Panc1 (cell line): Measurements from ENCODE around the gene CLMN. TPM values are rescaled to one million over a fixed set of nuclear protein-coding genes. Genes with fewer than 3 reads are reported as not detected.

ENCODE experiments used
- ATAC-seq: fragments of 200-7000 bp; cut with Tn5 transposase; 2 replicates; pipeline ENCODE4 v1.9.1; 2020; ENCODE audit warnings: mild to moderate bottlenecking, moderate library complexity
- BruUV-seq: library from RNA; stranded (reverse); fragments of 400-500 nt; replicated peaks from 2 replicates; lab custom pipeline; 2021; lab: Mats Ljungman, UMichigan
- CTCF ChIA-PET: fragments of 300-600 bp; sonication (Branson Sonifier 250); formaldehyde crosslinking; loops from one replicate; lab custom pipeline; 2022; ENCODE audit warnings: antibody characterized with exemption; lab: Charles Lee
- POLR2A ChIA-PET: fragments of 300-600 bp; sonication (Branson Sonifier 250); formaldehyde crosslinking; loops from one replicate; lab custom pipeline; 2022; ENCODE audit warnings: antibody characterized with exemption; lab: Charles Lee
- DNase-seq: peaks from one replicate; pipeline ENCODE4 v3.0.0-alpha.2; 2010; ENCODE audit warnings: low read depth, low spot score
- H3K27ac ChIP-seq: 2 replicates; pipeline ENCODE4 v1.5.1; 2011; ENCODE audit warnings: mild to moderate bottlenecking, low read length, inconsistent platforms
- H3K27me3 ChIP-seq: fragments of 200-500 bp; sonication (Bioruptor generic); 2 replicates; pipeline ENCODE4 v1.6.0; 2014; ENCODE audit warnings: low read length, inconsistent platforms; ENCODE audit not compliant: control insufficient read depth, insufficient read depth
- H3K36me3 ChIP-seq: fragments of 200-500 bp; sonication (Bioruptor generic); 2 replicates; pipeline ENCODE4 v1.5.1; 2014; ENCODE audit warnings: inconsistent platforms, mild to moderate bottlenecking, low read length, moderate library complexity; ENCODE audit not compliant: control insufficient read depth, insufficient read depth
- H3K4me1 ChIP-seq: 2 replicates; pipeline ENCODE4 v1.5.1; 2011; ENCODE audit warnings: inconsistent platforms, mild to moderate bottlenecking, low read length, moderate library complexity; ENCODE audit not compliant: control insufficient read depth, insufficient read depth
- H3K4me3 ChIP-seq, 2 experiments: 2 replicates each; pipeline ENCODE4 v1.5.1; 2011 to 2012; ENCODE audit warnings: low read depth in 2 of 2, low read length in 2 of 2, mild to moderate bottlenecking in 2 of 2, inconsistent platforms in 1 of 2, moderate library complexity in 1 of 2
- H3K9me3 ChIP-seq: fragments of 200-500 bp; sonication (Bioruptor generic); 2 replicates; pipeline ENCODE4 v1.5.1; 2014; ENCODE audit warnings: low read depth, mild to moderate bottlenecking, inconsistent platforms, low read length, moderate library complexity; ENCODE audit not compliant: control insufficient read depth, insufficient read depth
- POLR2AphosphoS5 ChIP-seq: IDR thresholded peaks from 2 replicates; pipeline ENCODE4 v1.6.1; 2012; ENCODE audit warnings: mild to moderate bottlenecking, low read depth, low read length, moderate library complexity
- SIN3A ChIP-seq: IDR thresholded peaks from 2 replicates; pipeline ENCODE4 v1.6.1; 2012; ENCODE audit warnings: low read depth, mild to moderate bottlenecking, low read length, moderate library complexity, borderline replicate concordance; ENCODE audit not compliant: insufficient read depth
- TCF7L2 ChIP-seq: IDR thresholded peaks from 2 replicates; pipeline ENCODE4 v1.6.1; 2011; ENCODE audit warnings: mild to moderate bottlenecking, low read depth, low read length, inconsistent platforms
- in situ Hi-C: cut with HindIII; loops from 2 replicates; pipeline ENCODE4 v1.10.0; 2016; ENCODE audit warnings: low sequenced_read_pairs, low pct_unique_long_range_greater_than_20kb
- intact Hi-C: fragments of 100-400 bp; cut with micrococcal nuclease; formaldehyde crosslinking; loops from one replicate; pipeline ENCODE4 v1.10.0; 2022; ENCODE audit not compliant: unreplicated experiment
- total RNA-seq: library from RNA; stranded (reverse); gene quantifications from one replicate; pipeline ENCODE4 v1.2.1, GENCODE V29; 2021; ENCODE audit not compliant: unreplicated experiment
- TF ChIP-seq, protein P1 (sequence below), 2 experiments: IDR thresholded peaks; 2 replicates each; pipeline ENCODE4 v1.6.1; 2011 to 2012; ENCODE audit warnings: low read depth in 2 of 2, control low read depth in 1 of 2, low read length in 1 of 2, mild to moderate bottlenecking in 1 of 2, moderate library complexity in 1 of 2; ENCODE audit not compliant: insufficient read depth in 1 of 2
- TF ChIP-seq, protein P2 (sequence below): fragments of 450-650 bp; IDR thresholded peaks from 2 replicates; pipeline ENCODE4 v1.5.1; 2017; ENCODE audit warnings: mild to moderate bottlenecking

CLMN gene
- total RNA-seq, 1 experiment from 2014 or later, result 34.9 TPM

DNA sequence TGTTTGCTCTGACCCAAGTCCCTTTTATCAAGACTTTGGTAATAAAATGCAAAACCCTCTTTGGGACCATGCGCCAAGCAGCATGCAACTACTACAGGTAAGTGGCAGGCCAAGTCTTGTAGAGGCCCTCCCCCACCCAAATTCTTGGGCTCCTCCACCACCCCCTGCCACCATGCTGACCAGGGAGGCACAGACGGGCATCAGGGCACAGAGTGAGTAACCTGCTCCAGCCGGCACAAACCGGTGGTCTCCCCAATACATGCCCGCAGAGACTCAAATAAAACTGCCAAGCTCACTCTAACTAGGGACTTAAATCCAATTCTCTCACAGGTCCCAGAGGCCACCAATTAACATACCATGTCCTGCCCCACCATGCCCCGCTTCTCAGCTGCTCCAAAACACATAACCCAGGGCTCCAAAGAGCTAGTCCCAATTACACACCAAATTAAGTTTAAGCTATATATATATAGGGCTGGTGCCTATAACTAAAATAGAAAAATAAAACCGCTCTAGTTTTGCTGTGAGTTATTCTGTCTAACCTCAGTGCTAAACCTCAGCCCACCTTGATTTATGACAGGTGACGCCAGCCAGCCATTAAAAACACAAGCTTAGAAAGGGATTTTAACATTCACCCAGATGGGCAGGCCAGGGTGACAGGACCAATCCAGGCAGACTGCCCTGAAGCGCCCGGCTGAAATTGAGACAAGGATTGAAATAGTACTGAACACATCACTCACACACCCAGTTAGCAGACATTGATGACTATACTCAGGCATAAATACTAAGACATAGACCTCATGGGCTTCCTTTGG lies 81.0 kb downstream of the CLMN start:
- POLR2A ChIA-PET, result interaction anchor here (0.5 kb wide), 1 partner anchor 274 kb away, joined by 3 read pairs; no protein-coding TSS in a partner anchor
- CTCF ChIA-PET, result no interaction called here
- Histone ChIP-seq H3K36me3 (no peaks in the 10 kb centered on the region), H3K27ac (no peak overlapping the region), H3K4me3 (no peak overlapping the region), H3K27me3 (no peaks in the 10 kb centered on the region), H3K9me3 (no peaks in the 10 kb centered on the region), H3K4me1 (no peaks in the 10 kb centered on the region)
- no peak for DNase-seq
- TF ChIP-seq SIN3A (no peak), TCF7L2 (no peak), POLR2AphosphoS5 (no peak)
- TF ChIP-seq, protein P1, sequence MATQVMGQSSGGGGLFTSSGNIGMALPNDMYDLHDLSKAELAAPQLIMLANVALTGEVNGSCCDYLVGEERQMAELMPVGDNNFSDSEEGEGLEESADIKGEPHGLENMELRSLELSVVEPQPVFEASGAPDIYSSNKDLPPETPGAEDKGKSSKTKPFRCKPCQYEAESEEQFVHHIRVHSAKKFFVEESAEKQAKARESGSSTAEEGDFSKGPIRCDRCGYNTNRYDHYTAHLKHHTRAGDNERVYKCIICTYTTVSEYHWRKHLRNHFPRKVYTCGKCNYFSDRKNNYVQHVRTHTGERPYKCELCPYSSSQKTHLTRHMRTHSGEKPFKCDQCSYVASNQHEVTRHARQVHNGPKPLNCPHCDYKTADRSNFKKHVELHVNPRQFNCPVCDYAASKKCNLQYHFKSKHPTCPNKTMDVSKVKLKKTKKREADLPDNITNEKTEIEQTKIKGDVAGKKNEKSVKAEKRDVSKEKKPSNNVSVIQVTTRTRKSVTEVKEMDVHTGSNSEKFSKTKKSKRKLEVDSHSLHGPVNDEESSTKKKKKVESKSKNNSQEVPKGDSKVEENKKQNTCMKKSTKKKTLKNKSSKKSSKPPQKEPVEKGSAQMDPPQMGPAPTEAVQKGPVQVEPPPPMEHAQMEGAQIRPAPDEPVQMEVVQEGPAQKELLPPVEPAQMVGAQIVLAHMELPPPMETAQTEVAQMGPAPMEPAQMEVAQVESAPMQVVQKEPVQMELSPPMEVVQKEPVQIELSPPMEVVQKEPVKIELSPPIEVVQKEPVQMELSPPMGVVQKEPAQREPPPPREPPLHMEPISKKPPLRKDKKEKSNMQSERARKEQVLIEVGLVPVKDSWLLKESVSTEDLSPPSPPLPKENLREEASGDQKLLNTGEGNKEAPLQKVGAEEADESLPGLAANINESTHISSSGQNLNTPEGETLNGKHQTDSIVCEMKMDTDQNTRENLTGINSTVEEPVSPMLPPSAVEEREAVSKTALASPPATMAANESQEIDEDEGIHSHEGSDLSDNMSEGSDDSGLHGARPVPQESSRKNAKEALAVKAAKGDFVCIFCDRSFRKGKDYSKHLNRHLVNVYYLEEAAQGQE (IDR thresholded peaks at IDR 0.05; ENCODE audit: insufficient read depth in 1 of 2, low read depth in 2 of 2, low read length in 1 of 2), result no peak
- TF ChIP-seq, protein P2, sequence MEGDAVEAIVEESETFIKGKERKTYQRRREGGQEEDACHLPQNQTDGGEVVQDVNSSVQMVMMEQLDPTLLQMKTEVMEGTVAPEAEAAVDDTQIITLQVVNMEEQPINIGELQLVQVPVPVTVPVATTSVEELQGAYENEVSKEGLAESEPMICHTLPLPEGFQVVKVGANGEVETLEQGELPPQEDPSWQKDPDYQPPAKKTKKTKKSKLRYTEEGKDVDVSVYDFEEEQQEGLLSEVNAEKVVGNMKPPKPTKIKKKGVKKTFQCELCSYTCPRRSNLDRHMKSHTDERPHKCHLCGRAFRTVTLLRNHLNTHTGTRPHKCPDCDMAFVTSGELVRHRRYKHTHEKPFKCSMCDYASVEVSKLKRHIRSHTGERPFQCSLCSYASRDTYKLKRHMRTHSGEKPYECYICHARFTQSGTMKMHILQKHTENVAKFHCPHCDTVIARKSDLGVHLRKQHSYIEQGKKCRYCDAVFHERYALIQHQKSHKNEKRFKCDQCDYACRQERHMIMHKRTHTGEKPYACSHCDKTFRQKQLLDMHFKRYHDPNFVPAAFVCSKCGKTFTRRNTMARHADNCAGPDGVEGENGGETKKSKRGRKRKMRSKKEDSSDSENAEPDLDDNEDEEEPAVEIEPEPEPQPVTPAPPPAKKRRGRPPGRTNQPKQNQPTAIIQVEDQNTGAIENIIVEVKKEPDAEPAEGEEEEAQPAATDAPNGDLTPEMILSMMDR, result no peak
- no TSS peak for BruUV-seq
- in situ Hi-C loops (no loop called here), intact Hi-C loops (no loop called here)
- ATAC-seq, result no peak

DNA sequence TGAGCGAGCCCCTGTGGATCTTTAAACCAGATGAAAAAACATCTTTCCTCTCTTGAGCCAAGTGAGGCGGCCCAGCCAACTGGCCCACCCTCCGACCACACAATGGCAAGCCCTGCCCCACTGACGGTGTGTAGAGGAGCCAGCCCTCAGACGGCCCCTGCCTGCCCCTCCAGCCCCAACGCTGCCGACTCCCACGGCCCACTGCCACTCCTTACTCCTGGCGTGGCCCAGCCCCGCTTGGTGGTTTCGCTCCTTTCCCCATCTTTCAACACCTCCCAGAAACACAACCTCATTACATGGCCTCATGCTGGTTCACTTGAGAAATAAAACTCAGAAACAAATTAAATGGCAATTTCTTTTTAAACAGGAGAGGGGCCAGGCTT lies 81.8 kb downstream of the CLMN start:
- no peaks in the 10 kb centered on the region for H3K36me3 ChIP-seq
- no peak overlapping the region for H3K27ac ChIP-seq
- no peak for ATAC-seq
- H3K4me3 ChIP-seq, result no peak overlapping the region
- H3K27me3 ChIP-seq, result no peaks in the 10 kb centered on the region
- ChIA-PET CTCF (no interaction called here), POLR2A (no interaction called here)
- TF ChIP-seq POLR2AphosphoS5 (no peak), SIN3A (no peak), TCF7L2 (no peak)
- TF ChIP-seq, protein P1 (IDR thresholded peaks at IDR 0.05; ENCODE audit: insufficient read depth in 1 of 2, low read depth in 2 of 2, low read length in 1 of 2), result no peak
- TF ChIP-seq, protein P2, result no peak
- no peaks in the 10 kb centered on the region for H3K9me3 ChIP-seq
- intact Hi-C loops, result no loop called here
- in situ Hi-C loops, result no loop called here
- DNase-seq, result no peak
- BruUV-seq, result no TSS peak
- H3K4me1 ChIP-seq, result no peaks in the 10 kb centered on the region
